H1 (cell line): Measurements from ENCODE around the gene CASZ1. TPM values are rescaled to one million over a fixed set of nuclear protein-coding genes. Genes with fewer than 3 reads are reported as not detected.

ENCODE experiments used
- CTCF ChIA-PET: fragments of 300-600 bp; sonication (Branson Sonifier 250); formaldehyde crosslinking; loops from one replicate; lab custom pipeline; 2021; ENCODE audit not compliant: partially characterized antibody; lab: Charles Lee
- POLR2A ChIA-PET: fragments of 300-600 bp; sonication (Branson Sonifier 250); formaldehyde crosslinking; loops from one replicate; lab custom pipeline; 2021; ENCODE audit warnings: inconsistent platforms; ENCODE audit not compliant: partially characterized antibody; lab: Charles Lee
- DNase-seq, 2 experiments: peaks; one replicate each; pipeline versions ENCODE4 v3.0.0 to v3.0.0-alpha.2; 2010 to 2022; ENCODE audit warnings: low spot score in 2 of 2, low read depth in 1 of 2, mixed read lengths in 1 of 2
- FAIRE-seq: peaks from 2 replicates; lab custom pipeline; 2011; peaks lifted over from hg19 to GRCh38; lab: Jason Lieb, UNC
- H2AFZ ChIP-seq: 2 replicates; pipeline ENCODE4 v1.8.1; 2012; ENCODE audit warnings: low read length, inconsistent platforms
- H2AK5ac ChIP-seq: 2 replicates; pipeline ENCODE4 v1.6.1; 2013; ENCODE audit warnings: low read depth, low read length
- H2BK120ac ChIP-seq: replicated peaks from 2 replicates; pipeline ENCODE3; 2013; ENCODE audit warnings: low read depth, low read length, inconsistent platforms
- H2BK12ac ChIP-seq: 2 replicates; pipeline ENCODE4 v1.6.1; 2013; ENCODE audit warnings: low read depth, low read length
- H2BK15ac ChIP-seq: 2 replicates; pipeline ENCODE4 v1.6.1; 2013; ENCODE audit warnings: low read length
- H2BK20ac ChIP-seq: 2 replicates; pipeline ENCODE4 v1.6.1; 2013; ENCODE audit warnings: low read length
- H2BK5ac ChIP-seq: 2 replicates; pipeline ENCODE4 v1.6.1; 2013; ENCODE audit warnings: low read depth, low read length
- H3K14ac ChIP-seq: 2 replicates; pipeline ENCODE4 v1.6.1; 2013; ENCODE audit warnings: inconsistent platforms; ENCODE audit not compliant: insufficient read length
- H3K18ac ChIP-seq: 2 replicates; pipeline ENCODE4 v1.6.1; 2013; ENCODE audit warnings: low read length; ENCODE audit errors: extremely low read depth
- H3K23ac ChIP-seq: 2 replicates; pipeline ENCODE4 v1.6.1; 2013; ENCODE audit warnings: inconsistent platforms; ENCODE audit not compliant: insufficient read length
- H3K23me2 ChIP-seq: 2 replicates; pipeline ENCODE4 v1.6.1; 2013; ENCODE audit warnings: low read depth, low read length
- H3K27ac ChIP-seq: 2 replicates; pipeline ENCODE4 v1.6.1; 2011; ENCODE audit warnings: low read depth, low read length, inconsistent platforms
- H3K27me3 ChIP-seq, 4 experiments: replicated peaks in 1 of 4; 1 replicate in 1 of 4; 2 replicates in 3 of 4; pipeline versions ENCODE4 v1.6.1 to v1.8.1; 2011 to 2013; ENCODE audit warnings: low read length in 3 of 4, mild to moderate bottlenecking in 3 of 4, inconsistent platforms in 2 of 4, mixed read lengths in 2 of 4, moderate library complexity in 1 of 4; ENCODE audit not compliant: control insufficient read depth in 3 of 4, insufficient read depth in 3 of 4; ENCODE audit errors: extremely low read depth in 1 of 4
- H3K36me3 ChIP-seq, 4 experiments: 2 replicates each; pipeline versions ENCODE4 v1.6.1 to v1.8.1; 2011 to 2013; ENCODE audit warnings: mild to moderate bottlenecking in 4 of 4, low read length in 3 of 4, moderate library complexity in 2 of 4, control low read depth in 1 of 4, inconsistent platforms in 1 of 4; ENCODE audit not compliant: insufficient read depth in 4 of 4, control insufficient read depth in 2 of 4
- H3K4ac ChIP-seq: replicated peaks from 2 replicates; pipeline ENCODE3; 2013; ENCODE audit warnings: low read length, low read depth, mixed read lengths, inconsistent platforms; ENCODE audit not compliant: insufficient read length
- H3K4me1 ChIP-seq, 4 experiments: replicated peaks in 1 of 4; 1 replicate in 1 of 4; 2 replicates in 3 of 4; pipeline versions ENCODE4 v1.6.1 to v1.8.1; 2011 to 2013; ENCODE audit warnings: low read length in 3 of 4, inconsistent platforms in 2 of 4, mixed read lengths in 1 of 4; ENCODE audit not compliant: insufficient read depth in 4 of 4, control insufficient read depth in 3 of 4
- H3K4me2 ChIP-seq, 2 experiments: 2 replicates each; pipeline versions ENCODE4 v1.6.1 to v1.8.1; 2011 to 2013; ENCODE audit warnings: low read depth in 2 of 2, low read length in 2 of 2, control low read depth in 1 of 2, inconsistent platforms in 1 of 2, mild to moderate bottlenecking in 1 of 2; ENCODE audit not compliant: insufficient read depth in 1 of 2
- H3K4me3 ChIP-seq, 4 experiments: fragments of 200-600, 300-600 bp in 1 of 4; sonication (generic), shearing (Covaris generic), sonication (Bioruptor Twin) in 1 of 4; 2 replicates each; pipeline versions ENCODE4 v1.5.1 to v1.8.1; 2011 to 2016; ENCODE audit warnings: low read length in 4 of 4, low read depth in 3 of 4, control low read depth in 2 of 4, inconsistent platforms in 2 of 4, mild to moderate bottlenecking in 2 of 4, mixed read lengths in 1 of 4, moderate library complexity in 1 of 4; ENCODE audit not compliant: insufficient read depth in 2 of 4; ENCODE audit errors: extremely low read depth in 1 of 4
- H3K56ac ChIP-seq: replicated peaks from 2 replicates; pipeline ENCODE3; 2013; ENCODE audit warnings: low read depth, mild to moderate bottlenecking, mixed read lengths, low read length, inconsistent platforms; ENCODE audit not compliant: insufficient read length
- H3K79me1 ChIP-seq: 2 replicates; pipeline ENCODE4 v1.6.1; 2013; ENCODE audit warnings: low read depth, low read length, control low read depth
- H3K79me2 ChIP-seq, 2 experiments: 2 replicates each; pipeline versions ENCODE4 v1.6.1 to v1.8.1; 2012 to 2013; ENCODE audit warnings: low read length in 2 of 2, mild to moderate bottlenecking in 2 of 2, inconsistent platforms in 1 of 2; ENCODE audit not compliant: insufficient read depth in 2 of 2, control insufficient read depth in 1 of 2
- H3K9ac ChIP-seq, 4 experiments: replicated peaks in 1 of 4; 1 replicate in 1 of 4; 2 replicates in 3 of 4; pipeline versions ENCODE4 v1.6.1 to v1.8.1; 2011 to 2013; ENCODE audit warnings: low read depth in 3 of 4, low read length in 3 of 4, control low read depth in 2 of 4, mild to moderate bottlenecking in 2 of 4, moderate library complexity in 2 of 4, inconsistent platforms in 1 of 4; ENCODE audit errors: extremely low read depth in 1 of 4
- H3K9me3 ChIP-seq, 2 experiments: 2 replicates each; pipeline versions ENCODE4 v1.6.1 to v1.8.1; 2012 to 2013; ENCODE audit warnings: mild to moderate bottlenecking in 2 of 2, moderate library complexity in 2 of 2, control low read depth in 1 of 2, inconsistent platforms in 1 of 2, low read depth in 1 of 2, low read length in 1 of 2, mixed read lengths in 1 of 2; ENCODE audit not compliant: insufficient read depth in 2 of 2
- H4K20me1 ChIP-seq, 2 experiments: replicated peaks in 1 of 2; 2 replicates each; pipeline versions ENCODE3 to v1.8.1; 2011 to 2013; ENCODE audit warnings: inconsistent platforms in 2 of 2, low read length in 2 of 2, mild to moderate bottlenecking in 1 of 2; ENCODE audit not compliant: insufficient read depth in 2 of 2, control insufficient read depth in 1 of 2
- H4K5ac ChIP-seq: 2 replicates; pipeline ENCODE4 v1.6.1; 2013; ENCODE audit warnings: low read length, low read depth, mixed read lengths, inconsistent platforms; ENCODE audit not compliant: insufficient read length
- H4K8ac ChIP-seq: 2 replicates; pipeline ENCODE4 v1.8.0; 2013; ENCODE audit warnings: mild to moderate bottlenecking, moderate library complexity, low read length, inconsistent platforms; ENCODE audit not compliant: insufficient read depth; ENCODE audit errors: extremely low read depth
- H4K91ac ChIP-seq: replicated peaks from 2 replicates; pipeline ENCODE3; 2013; ENCODE audit warnings: low read length, mixed read lengths, inconsistent platforms; ENCODE audit not compliant: insufficient read length
- EGR1 ChIP-seq: IDR thresholded peaks from 2 replicates; pipeline ENCODE4 v1.6.1; 2011; ENCODE audit warnings: low read depth, low read length, borderline replicate concordance
- TEAD4 ChIP-seq: IDR thresholded peaks from 2 replicates; pipeline ENCODE4 v1.6.1; 2012; ENCODE audit warnings: low read depth, low read length, inconsistent platforms, mixed read lengths
- WGBS, 2 experiments: shearing (Covaris generic) in 1 of 2; methylation state at CpG; one replicate each; pipeline versions ENCODE4 v1.1.6 to v1.1.7; 2013 to 2015; ENCODE audit warnings: low lambda C conversion rate in 2 of 2, mixed read lengths in 2 of 2, inconsistent platforms in 1 of 2, low coverage in 1 of 2, missing lambda C conversion rate in 1 of 2; ENCODE audit not compliant: insufficient replicate concordance in 2 of 2, insufficient coverage in 1 of 2, insufficient read length in 1 of 2; ENCODE audit errors: extremely low coverage in 1 of 2, missing lambda C conversion rate in 1 of 2; 5-methylcytosine and 5-hydroxymethylcytosine counted together
- polyA plus RNA-seq, 7 experiments: library from polyadenylated mRNA; depleted of rRNA in 3 of 7; stranded (reverse) in 5 of 7; unstranded in 2 of 7; fragments of >200 nt in 5 of 7; fragments of 200-250 nt in 2 of 7; gene quantifications; 1 replicate in 5 of 7; 2 replicates in 1 of 7; 4 replicates in 1 of 7; pipeline versions ENCODE4 v1.2.1 to v1.2.3, GENCODE V29; 2011 to 2013; ENCODE audit warnings: missing spikeins in 2 of 7, mixed read lengths in 2 of 7
- total RNA-seq: library from RNA; stranded (reverse); fragmentation: NEBNext Ultra II Directional; extraction: Animal tissue kit (Norgen Biotek cat#: 25700); gene quantifications from 2 replicates; pipeline ENCODE4 v1.2.1, GENCODE V29; 2021

CASZ1 gene
- total and polyA plus RNA-seq, 2 of the 8 experiments (the other 6 are each of a cell fraction or from before 2014, with no cell fraction given) = 4.4 to 7.7 TPM

DNA sequence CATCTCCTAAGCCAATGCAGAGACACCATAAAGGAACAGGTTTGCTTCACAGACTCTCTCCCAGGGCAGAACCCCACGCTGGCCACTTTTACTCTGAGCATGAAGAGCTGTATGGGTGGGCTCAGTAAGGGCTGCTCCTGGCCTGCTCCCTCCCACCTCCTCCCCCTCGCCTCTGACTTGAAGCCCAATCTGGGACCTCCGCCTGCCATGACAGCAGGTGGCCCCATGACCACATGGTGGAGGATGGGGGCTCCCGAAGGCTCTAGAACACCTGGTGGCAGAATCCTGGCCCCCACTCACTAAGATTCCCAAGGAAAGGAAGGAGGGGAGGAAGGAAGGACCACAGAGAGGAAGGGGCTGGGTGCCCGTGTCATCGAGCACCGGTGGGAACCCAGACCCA lies 23.7 kb downstream of the CASZ1 start:
- Histone ChIP-seq H3K9me3 (no peaks in the 10 kb centered on the region), H2BK20ac (no peak overlapping the region), H2AK5ac (no peak overlapping the region), H3K18ac (no peak overlapping the region), H2AFZ (no peak overlapping the region), H2BK12ac (no peak overlapping the region), H2BK120ac (no peak overlapping the region), H4K8ac (no peak overlapping the region; the same call in 1 of the 2 replicates), H3K79me2 (no peaks in the 10 kb centered on the region), H4K20me1 (peaks cover 0 to 6% of the 10 kb centered on the region in 2 experiments), H2BK5ac (no peak overlapping the region), H3K36me3 (no peaks in the 10 kb centered on the region; a peak in 2 of 8 replicates), H3K23me2 (peaks cover 4% of the 10 kb centered on the region; the same call in 1 of the 2 replicates), H3K4ac (no peak overlapping the region), H3K4me2 (no peak overlapping the region), H3K9ac (no peak overlapping the region), H3K14ac (no peak overlapping the region), H4K5ac (no peak overlapping the region), H3K79me1 (no peaks in the 10 kb centered on the region; the same call in 1 of the 2 replicates), H3K27ac (no peak overlapping the region), H3K23ac (no peak overlapping the region), H3K56ac (no peak overlapping the region), H3K27me3 (no peaks in the 10 kb centered on the region), H4K91ac (no peak overlapping the region), H2BK15ac (no peak overlapping the region), H3K4me1 (no peaks in the 10 kb centered on the region), H3K4me3 (no peak overlapping the region)
- ChIA-PET CTCF (interaction anchor here (1.0 to 2.5 kb wide), 5 partner anchors 8 to 195 kb away, joined by 3 to 15 read pairs (median 4); no protein-coding TSS in a partner anchor), POLR2A (interaction anchor here (1.0 kb wide), 1 partner anchor 17 kb away, joined by 3 read pairs; no protein-coding TSS in a partner anchor)
- FAIRE-seq (no peak), DNase-seq (no peak)
- TF ChIP-seq EGR1 (no peak), TEAD4 (no peak)
- 87% methylated on average over 7 of the region's 7 CpGs; no CpG with 5 or more reads in 1 of the 2 experiments for WGBS, 2 experiments
